Stimulated activated CD4-positive, alpha-beta T cell treated with anti-CD3 and anti-CD28 coated beads, Interleukin-1b, Interleukin-23, amount 100 ng/mL, for 1 hour (primary cell): ENCODE data around the gene GBGT1.
"Not testable (repeated sequence)": the region's sequence is repeated elsewhere in the genome, so short reads cannot be mapped to it uniquely, and the experiment has no call there.

Source experiments
- DNase-seq, 2 donors: peaks; one replicate each; pipeline ENCODE4 v3.0.0-alpha.2; 2020; ENCODE audit warnings: low read depth in 2 of 2

The GBGT1 gene

GRCh38 chr9:133163504-133164172 lies at the start of gene GBGT1:
TSS of gene GBGT1 (minus strand) at chr9:133163914. CDS start at chr9:133162412, 1,502 bp downstream.
- no peak for DNase-seq

- no peak for DNase-seq
These were observed 46.9 kb upstream of the GBGT1 start for GRCh38 chr9:133210609-133211008.

GRCh38 chr9:133210202-133210532 lies 46.5 kb upstream of the GBGT1 start:
- DNase-seq, result no peak

GRCh38 chr9:133209327-133210201 lies 45.9 kb upstream of the GBGT1 start:
- DNase-seq, result not testable (repeated sequence)

- DNase-seq, result not testable (repeated sequence)
These were observed 45.2 kb upstream of the GBGT1 start, which contains the start of gene OBP2B for GRCh38 chr9:133208880-133209300. TSS of gene OBP2B (minus strand) at chr9:133209250. CDS start at chr9:133209199, 51 bp downstream.

GRCh38 chr9:133208171-133208879 lies 44.6 kb upstream of the GBGT1 start:
- not testable (repeated sequence) for DNase-seq

- no peak for DNase-seq
These were observed 43.9 kb upstream of the GBGT1 start for GRCh38 chr9:133207540-133208170.

- no peak for DNase-seq
These were observed 43.4 kb upstream of the GBGT1 start for GRCh38 chr9:133207021-133207531.

GRCh38 chr9:133205996-133206931 lies 42.5 kb upstream of the GBGT1 start:
- DNase-seq, result no peak

- not testable (repeated sequence) for DNase-seq
These were observed 41.8 kb upstream of the GBGT1 start for GRCh38 chr9:133205481-133205887.

GRCh38 chr9:133204993-133205336 lies 41.3 kb upstream of the GBGT1 start:
- DNase-seq, result no peak

- no peak for DNase-seq
These were observed 40.8 kb upstream of the GBGT1 start for GRCh38 chr9:133204335-133204992.

- DNase-seq, result no peak
These were observed 39.9 kb upstream of the GBGT1 start for GRCh38 chr9:133203506-133204075.

GRCh38 chr9:133202688-133203453 lies 39.2 kb upstream of the GBGT1 start:
- no peak for DNase-seq

- no peak for DNase-seq
These were observed 38.4 kb upstream of the GBGT1 start for GRCh38 chr9:133202145-133202513.

- DNase-seq, result no peak
These were observed 37.9 kb upstream of the GBGT1 start for GRCh38 chr9:133201424-133202144.

GRCh38 chr9:133200631-133201030 lies 36.9 kb upstream of the GBGT1 start:
- no peak for DNase-seq

- no peak for DNase-seq
These were observed 36.1 kb upstream of the GBGT1 start for GRCh38 chr9:133199648-133200321.
